HG03196 (cell line): Measurements from ENCODE around the gene IREB2.
A peak's percentile ranks its signal among the peaks of the same experiment; 100 is the strongest.
"Not testable (repeated sequence)": the region's sequence is repeated elsewhere in the genome, so short reads cannot be mapped to it uniquely, and the experiment has no call there.

Source experiments
- ATAC-seq: cut with Tn5 transposase; IDR thresholded peaks from one replicate; pipeline ENCODE4 v1.9.1; 2021; ENCODE audit not compliant: unreplicated experiment

The IREB2 gene

GRCh38 chr15:78461171-78461888 is 23.3 kb downstream of the IREB2 start:
- ATAC-seq: no peak

GRCh38 chr15:78469031-78469430 is 31.0 kb downstream of the IREB2 start:
- ATAC-seq: no peak

GRCh38 chr15:78477295-78477694 is 39.3 kb downstream of the IREB2 start:
- ATAC-seq: no peak

- no peak for ATAC-seq
Observed at GRCh38 chr15:78479650-78480049, 41.6 kb downstream of the IREB2 start.

- ATAC-seq: no peak
Observed at GRCh38 chr15:78481917-78482316, 43.9 kb downstream of the IREB2 start.

GRCh38 chr15:78492872-78493271 is 54.9 kb downstream of the IREB2 start:
- ATAC-seq: no peak

- ATAC-seq: no peak
Observed at GRCh38 chr15:78501857-78502256, 63.8 kb downstream of the IREB2 start.

- no peak for ATAC-seq
Observed at GRCh38 chr15:78502641-78503040, 64.6 kb downstream of the IREB2 start.

- ATAC-seq: peak; percentile 85
Observed at GRCh38 chr15:78506971-78507830, 69.2 kb downstream of the IREB2 start, which contains the start of gene HYKK. Gene HYKK (plus strand): TSS chr15:78507577. CDS start chr15:78513089, 5,512 bp downstream.

GRCh38 chr15:78507831-78508160 is 69.8 kb downstream of the IREB2 start:
- ATAC-seq: peak; percentile 31

GRCh38 chr15:78508272-78508671 is 70.3 kb downstream of the IREB2 start:
- no peak for ATAC-seq

- no peak for ATAC-seq
Observed at GRCh38 chr15:78509726-78510312, 71.8 kb downstream of the IREB2 start.

GRCh38 chr15:78520035-78520434 is 82.0 kb downstream of the IREB2 start:
- not testable (repeated sequence) for ATAC-seq

GRCh38 chr15:78524230-78524629 is 86.2 kb downstream of the IREB2 start:
- ATAC-seq: no peak

GRCh38 chr15:78527325-78527724 is 89.3 kb downstream of the IREB2 start:
- ATAC-seq: no peak

GRCh38 chr15:78533331-78533730 is 95.3 kb downstream of the IREB2 start:
- no peak for ATAC-seq

GRCh38 chr15:78536134-78536533 is 98.1 kb downstream of the IREB2 start:
- no peak for ATAC-seq

- no peak for ATAC-seq
Observed at GRCh38 chr15:78537266-78537905, 99.4 kb downstream of the IREB2 start.

GRCh38 chr15:78538358-78538757 is 100.3 kb downstream of the IREB2 start:
- ATAC-seq: no peak

- peak; percentile 3 for ATAC-seq
Observed at GRCh38 chr15:78539464-78540140, 101.6 kb downstream of the IREB2 start.
